ENCODE results near the gene ABHD12. TPM values are rescaled to one million over a fixed set of nuclear protein-coding genes. Genes with fewer than 3 reads are reported as not detected.

ABHD12 gene
- total and polyA plus RNA-seq, 2 experiments from 2014 or later: 69.5 to 187 TPM

- 94% methylated on average over 12 of the region's 13 CpGs for WGBS (ENCODE audit: low lambda C conversion rate, missing lambda C conversion rate)
- H3K9me2 ChIP-seq (replicated peaks; ENCODE audit: insufficient read depth): no peaks in the 10 kb centered on the region
- H3K4me3 ChIP-seq: no peak overlapping the region
- H3K79me2 ChIP-seq: no peaks in the 10 kb centered on the region
- TF ChIP-seq EZH2 (IDR thresholded peaks at IDR 0.05; ENCODE audit: borderline replicate concordance): no peak
- TF ChIP-seq EZH2phosphoT487 (IDR thresholded peaks at IDR 0.05; ENCODE audit: low read depth, severe bottlenecking, unreplicated experiment): no peak
- no peak for TF ChIP-seq CTCF (IDR thresholded peaks at IDR 0.05; ENCODE audit: poor library complexity)
- H3K4me2 ChIP-seq: no peak overlapping the region
- H3K27me3 ChIP-seq: no peaks in the 10 kb centered on the region
- no peaks in the 10 kb centered on the region for H3K36me3 ChIP-seq (replicated peaks; ENCODE audit: insufficient read depth, low read depth)
- no peak overlapping the region for H2AFZ ChIP-seq
- no peaks in the 10 kb centered on the region for H3K4me1 ChIP-seq (ENCODE audit: insufficient read depth)
- no peak overlapping the region for H3K27ac ChIP-seq
- H3K9me3 ChIP-seq (ENCODE audit: low read depth): no peaks in the 10 kb centered on the region
- DNase-seq (ENCODE audit: low spot score): no peak
- no peaks in the 10 kb centered on the region for H4K20me1 ChIP-seq (ENCODE audit: insufficient read depth, poor library complexity, severe bottlenecking)
Observed at GRCh38 chr20:25293910-25294458, 96.7 kb downstream of the ABHD12 start.

DNA sequence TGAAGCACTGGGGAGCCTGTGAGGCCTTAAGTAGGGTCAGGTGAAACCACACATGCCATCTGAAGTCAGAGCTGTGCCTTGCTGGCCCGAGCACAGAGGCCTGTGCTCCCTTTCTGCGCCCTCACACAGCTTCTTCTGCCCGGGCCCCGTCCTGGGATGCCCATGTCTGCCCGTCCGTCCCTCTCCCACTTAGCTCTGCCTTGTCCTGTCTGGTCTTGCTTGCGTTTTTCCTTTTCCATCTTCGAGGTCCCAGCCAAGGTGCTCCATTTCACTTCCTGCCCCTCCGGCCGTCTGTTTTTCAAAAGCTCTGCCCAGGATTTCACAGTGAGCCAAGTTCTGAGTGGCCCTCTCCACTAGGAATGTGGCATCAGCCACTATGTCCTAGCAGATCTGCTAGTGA, 97.1 kb downstream of the ABHD12 start:
- H2AFZ ChIP-seq: no peak overlapping the region
- H3K9me2 ChIP-seq (replicated peaks; ENCODE audit: insufficient read depth): no peaks in the 10 kb centered on the region
- H3K27me3 ChIP-seq: no peaks in the 10 kb centered on the region
- 90% methylated on average over 10 of the region's 10 CpGs for WGBS (ENCODE audit: low lambda C conversion rate, missing lambda C conversion rate)
- no peaks in the 10 kb centered on the region for H3K36me3 ChIP-seq (replicated peaks; ENCODE audit: insufficient read depth, low read depth)
- TF ChIP-seq CTCF (IDR thresholded peaks at IDR 0.05; ENCODE audit: poor library complexity) (no peak), EZH2phosphoT487 (IDR thresholded peaks at IDR 0.05; ENCODE audit: low read depth, severe bottlenecking, unreplicated experiment) (no peak), EZH2 (IDR thresholded peaks at IDR 0.05; ENCODE audit: borderline replicate concordance) (no peak)
- H3K4me2 ChIP-seq: no peak overlapping the region
- H3K4me1 ChIP-seq (ENCODE audit: insufficient read depth): no peaks in the 10 kb centered on the region
- no peak overlapping the region for H3K4me3 ChIP-seq
- no peaks in the 10 kb centered on the region for H4K20me1 ChIP-seq (ENCODE audit: insufficient read depth, poor library complexity, severe bottlenecking)
- DNase-seq (ENCODE audit: low spot score): no peak
- no peaks in the 10 kb centered on the region for H3K9me3 ChIP-seq (ENCODE audit: low read depth)
- H3K27ac ChIP-seq: no peak overlapping the region
- no peaks in the 10 kb centered on the region for H3K79me2 ChIP-seq

DNA sequence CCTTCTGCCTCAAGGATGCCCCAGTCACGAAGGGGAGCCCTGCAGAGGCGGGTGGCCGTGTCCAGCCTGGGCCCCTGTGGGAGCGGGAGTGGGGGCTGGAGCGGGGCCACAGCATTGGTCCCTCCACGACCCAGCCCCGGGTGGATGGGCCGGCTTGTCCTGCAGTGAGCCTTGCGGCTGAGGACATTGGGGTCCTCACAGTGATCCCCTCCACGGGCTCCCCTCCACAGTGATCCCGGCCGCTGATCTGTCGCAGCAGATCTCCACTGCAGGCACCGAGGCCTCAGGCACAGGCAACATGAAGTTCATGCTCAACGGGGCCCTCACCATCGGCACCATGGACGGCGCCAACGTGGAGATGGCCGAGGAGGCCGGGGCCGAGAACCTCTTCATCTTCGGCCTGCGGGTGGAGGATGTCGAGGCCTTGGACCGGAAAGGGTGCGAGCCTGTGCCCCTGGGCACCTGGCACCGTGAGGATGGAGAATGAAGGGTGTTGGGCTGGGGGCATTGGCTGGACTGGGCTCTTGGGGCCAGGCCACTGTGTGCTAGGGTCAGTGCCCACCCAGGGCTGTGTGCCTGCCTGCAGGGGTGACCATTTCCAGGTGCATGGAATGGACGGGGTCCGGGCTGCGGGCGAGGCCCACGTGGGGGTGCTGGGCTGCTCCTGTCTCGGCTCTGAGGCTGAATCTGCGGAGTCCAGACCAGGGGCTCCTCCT, 98.3 kb downstream of the ABHD12 start:
- Histone ChIP-seq H3K36me3 (replicated peaks; ENCODE audit: insufficient read depth, low read depth) (no peaks in the 10 kb centered on the region), H3K4me2 (no peak overlapping the region), H3K27me3 (no peaks in the 10 kb centered on the region), H3K27ac (no peak overlapping the region), H4K20me1 (ENCODE audit: insufficient read depth, poor library complexity, severe bottlenecking) (no peaks in the 10 kb centered on the region), H3K4me1 (ENCODE audit: insufficient read depth) (no peaks in the 10 kb centered on the region), H3K4me3 (no peak overlapping the region), H3K79me2 (no peaks in the 10 kb centered on the region), H3K9me2 (replicated peaks; ENCODE audit: insufficient read depth) (no peaks in the 10 kb centered on the region), H2AFZ (no peak overlapping the region), H3K9me3 (ENCODE audit: low read depth) (no peaks in the 10 kb centered on the region)
- WGBS (ENCODE audit: low lambda C conversion rate, missing lambda C conversion rate): 93% methylated on average over 35 of the region's 35 CpGs
- DNase-seq (ENCODE audit: low spot score): no peak
- TF ChIP-seq EZH2 (IDR thresholded peaks at IDR 0.05; ENCODE audit: borderline replicate concordance) (no peak), EZH2phosphoT487 (IDR thresholded peaks at IDR 0.05; ENCODE audit: low read depth, severe bottlenecking, unreplicated experiment) (no peak), CTCF (IDR thresholded peaks at IDR 0.05; ENCODE audit: poor library complexity) (no peak)
